ENCODE measurements around the gene ZNF469.

DNA sequence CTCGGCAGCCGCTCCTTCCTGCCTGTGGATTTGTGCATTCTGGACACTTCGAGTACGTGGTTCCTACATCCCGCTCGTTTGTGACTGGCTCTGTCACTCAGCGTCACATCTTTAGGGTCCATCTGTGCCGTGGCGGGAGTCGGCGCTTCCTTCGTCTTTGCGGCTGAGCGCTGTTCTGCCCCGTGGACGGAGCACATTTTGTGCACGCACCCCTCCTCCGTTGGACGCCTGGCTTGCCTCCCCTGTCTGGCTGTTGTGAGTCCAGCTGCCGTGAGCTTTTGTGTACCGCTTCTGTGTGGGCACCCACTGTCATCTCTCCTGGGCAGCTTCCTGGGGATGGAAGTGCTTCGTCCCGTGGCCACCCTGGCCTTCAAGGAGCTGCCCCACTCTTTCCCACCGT, 6.4 kb downstream of the ZNF469 start:
- no peak for TF ChIP-seq CTCF (IDR thresholded peaks at IDR 0.05)
- no peak for TF ChIP-seq POLR2A (IDR thresholded peaks at IDR 0.05)

All from upper lobe of left lung (tissue), 4 donors.